GM18868 (cell line): Measurements from ENCODE around the gene TCN2.
"Not testable (repeated sequence)": the region's sequence is repeated elsewhere in the genome, so short reads cannot be mapped to it uniquely, and the experiment has no call there.

Source experiments
- ATAC-seq: cut with Tn5 transposase; IDR thresholded peaks from one replicate; pipeline ENCODE4 v1.9.1; 2021; ENCODE audit warnings: mild to moderate bottlenecking, moderate library complexity; ENCODE audit not compliant: unreplicated experiment

The TCN2 gene

GRCh38 chr22:30609260-30610185, 2.5 kb downstream of the TCN2 start:
- ATAC-seq, result no peak

DNA sequence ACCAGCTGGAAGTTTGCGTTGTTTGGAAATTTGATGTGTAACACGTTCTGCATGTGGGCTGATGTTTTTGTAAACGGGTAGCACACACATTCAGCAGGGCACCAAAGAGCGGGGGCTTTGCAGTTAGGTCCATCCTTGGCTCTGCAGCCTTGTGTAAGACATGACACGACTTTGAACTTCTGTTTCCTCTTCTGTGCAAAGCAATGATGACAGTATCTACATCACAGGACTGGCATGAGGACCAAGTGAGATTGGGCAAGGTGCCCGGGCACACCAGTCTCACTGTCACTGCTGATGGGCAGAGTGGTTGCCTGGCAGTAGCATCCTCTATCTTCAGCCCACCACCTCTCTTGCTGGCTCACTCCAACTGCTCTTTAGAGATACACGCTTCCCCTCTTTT, 3.3 kb downstream of the TCN2 start:
- ATAC-seq, result no peak

DNA sequence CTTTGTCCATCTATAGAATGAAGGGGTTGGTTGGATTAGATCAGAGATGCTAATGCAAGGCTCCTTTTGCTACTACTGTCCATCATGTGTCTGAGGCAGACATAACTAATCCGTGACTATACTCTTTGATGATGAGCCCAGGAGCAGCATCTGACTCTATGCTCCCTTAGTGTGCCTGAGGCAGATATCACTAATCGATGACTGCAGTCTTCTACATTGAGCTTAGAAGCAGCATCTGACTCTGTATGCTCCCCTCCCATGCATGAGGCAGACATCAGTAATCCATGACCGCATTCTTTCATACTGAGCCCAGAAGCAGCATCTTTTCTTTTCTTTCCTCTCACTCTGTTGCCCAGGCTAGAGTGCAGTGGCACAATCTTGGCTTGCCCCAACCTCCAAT, 4.2 kb downstream of the TCN2 start:
- no peak for ATAC-seq

DNA sequence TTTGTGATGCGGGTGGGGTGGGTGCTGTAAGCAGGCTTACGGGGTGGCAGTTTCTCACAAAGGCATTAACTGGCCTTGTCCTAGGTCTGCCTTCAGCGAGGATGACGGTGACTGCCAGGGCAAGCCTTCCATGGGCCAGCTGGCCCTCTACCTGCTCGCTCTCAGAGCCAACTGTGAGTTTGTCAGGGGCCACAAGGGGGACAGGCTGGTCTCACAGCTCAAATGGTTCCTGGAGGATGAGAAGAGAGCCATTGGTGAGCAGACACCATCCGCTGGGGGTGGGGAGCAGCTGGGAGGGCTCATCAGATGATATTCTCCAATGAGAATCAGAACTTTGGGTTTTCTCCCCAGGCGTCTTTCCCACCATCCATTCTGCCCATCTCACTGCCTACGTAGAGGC, 5.8 kb downstream of the TCN2 start:
- no peak for ATAC-seq

GRCh38 chr22:30614268-30614667, 7.3 kb downstream of the TCN2 start:
- ATAC-seq, result no peak

GRCh38 chr22:30614879-30615278, 7.9 kb downstream of the TCN2 start:
- ATAC-seq, result no peak

DNA sequence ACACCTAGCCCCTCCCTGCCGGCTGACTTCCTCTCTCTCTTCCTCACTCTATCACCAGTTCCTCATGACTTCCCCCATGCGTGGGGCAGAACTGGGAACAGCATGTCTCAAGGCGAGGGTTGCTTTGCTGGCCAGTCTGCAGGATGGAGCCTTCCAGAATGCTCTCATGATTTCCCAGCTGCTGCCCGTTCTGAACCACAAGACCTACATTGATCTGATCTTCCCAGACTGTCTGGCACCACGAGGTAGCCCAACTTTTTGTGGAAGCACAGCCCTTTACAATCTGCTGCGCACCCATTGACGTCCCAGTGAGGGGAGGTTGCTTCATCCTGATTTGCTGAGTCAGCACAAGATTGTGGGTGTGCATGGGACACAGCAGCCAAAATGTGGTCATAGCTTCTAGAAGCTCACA, 8.6 kb downstream of the TCN2 start:
- ATAC-seq, result no peak

GRCh38 chr22:30617819-30618218, 10.8 kb downstream of the TCN2 start:
- no peak for ATAC-seq

GRCh38 chr22:30619909-30620308, 12.9 kb downstream of the TCN2 start:
- ATAC-seq, result not testable (repeated sequence)

DNA sequence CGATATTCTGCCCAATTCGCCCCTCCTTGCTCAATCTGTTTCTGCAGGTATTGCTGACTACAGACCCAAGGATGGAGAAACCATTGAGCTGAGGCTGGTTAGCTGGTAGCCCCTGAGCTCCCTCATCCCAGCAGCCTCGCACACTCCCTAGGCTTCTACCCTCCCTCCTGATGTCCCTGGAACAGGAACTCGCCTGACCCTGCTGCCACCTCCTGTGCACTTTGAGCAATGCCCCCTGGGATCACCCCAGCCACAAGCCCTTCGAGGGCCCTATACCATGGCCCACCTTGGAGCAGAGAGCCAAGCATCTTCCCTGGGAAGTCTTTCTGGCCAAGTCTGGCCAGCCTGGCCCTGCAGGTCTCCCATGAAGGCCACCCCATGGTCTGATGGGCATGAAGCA, 19.4 kb downstream of the TCN2 start:
- no peak for ATAC-seq

DNA sequence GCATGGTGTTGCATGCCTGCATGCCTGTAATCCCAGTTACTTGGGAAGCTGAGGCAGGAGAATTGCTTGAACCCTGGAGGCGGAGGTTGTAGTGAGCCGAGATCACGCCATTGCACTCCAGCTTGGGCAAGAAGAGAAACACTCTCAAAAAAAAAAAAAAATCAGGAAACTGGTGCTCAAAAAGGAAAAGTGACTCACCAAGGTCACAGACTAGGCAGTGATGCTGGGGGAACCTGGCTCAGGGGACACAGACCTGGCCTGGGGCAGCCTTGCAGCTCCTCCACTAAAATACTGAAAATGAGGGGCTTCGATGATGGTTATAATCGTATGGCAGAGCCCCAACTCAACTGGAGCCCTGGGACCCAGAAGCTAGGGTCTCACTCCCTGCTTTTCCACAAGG, 20.5 kb downstream of the TCN2 start:
- ATAC-seq, result no peak

DNA sequence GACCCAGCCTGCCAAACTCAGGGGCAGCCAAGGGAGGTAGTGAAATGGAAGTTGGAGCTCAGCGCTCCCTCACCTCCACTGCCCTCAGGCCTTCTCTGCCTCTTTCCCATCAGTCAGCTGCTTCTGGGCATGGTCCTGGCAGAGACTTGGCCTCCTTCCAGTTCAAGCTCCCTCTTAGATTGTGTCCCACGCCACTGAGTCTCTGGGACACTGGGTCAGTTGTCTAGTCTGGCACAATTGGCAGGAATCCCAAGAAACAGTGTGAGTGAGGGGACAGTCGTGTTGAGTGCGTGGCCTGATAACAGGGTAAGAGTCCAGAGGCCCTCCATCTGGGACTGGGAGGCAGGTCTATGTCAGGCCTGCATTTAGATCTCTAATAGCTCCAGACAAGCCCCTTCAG, 21.5 kb downstream of the TCN2 start:
- ATAC-seq, result no peak

DNA sequence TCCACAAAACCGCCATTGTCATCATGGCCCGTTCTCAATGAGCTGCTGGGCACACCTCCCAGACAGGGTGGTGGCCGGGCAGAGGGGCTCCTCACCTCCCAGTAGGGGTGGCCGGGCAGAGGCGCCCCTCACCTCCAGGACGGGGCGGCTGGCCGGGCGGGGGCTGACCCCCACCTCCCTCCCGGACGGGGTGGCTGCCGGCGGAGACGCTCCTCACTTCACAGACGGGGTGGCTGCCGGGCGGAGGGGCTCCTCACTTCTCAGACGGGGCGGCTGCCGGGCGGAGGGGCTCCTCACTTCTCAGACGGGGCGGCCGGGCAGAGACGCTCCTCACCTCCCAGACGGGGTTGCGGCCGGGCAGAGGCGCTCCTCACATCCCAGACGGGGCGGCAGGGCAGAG, 24.5 kb downstream of the TCN2 start:
- ATAC-seq, result not testable (repeated sequence)

DNA sequence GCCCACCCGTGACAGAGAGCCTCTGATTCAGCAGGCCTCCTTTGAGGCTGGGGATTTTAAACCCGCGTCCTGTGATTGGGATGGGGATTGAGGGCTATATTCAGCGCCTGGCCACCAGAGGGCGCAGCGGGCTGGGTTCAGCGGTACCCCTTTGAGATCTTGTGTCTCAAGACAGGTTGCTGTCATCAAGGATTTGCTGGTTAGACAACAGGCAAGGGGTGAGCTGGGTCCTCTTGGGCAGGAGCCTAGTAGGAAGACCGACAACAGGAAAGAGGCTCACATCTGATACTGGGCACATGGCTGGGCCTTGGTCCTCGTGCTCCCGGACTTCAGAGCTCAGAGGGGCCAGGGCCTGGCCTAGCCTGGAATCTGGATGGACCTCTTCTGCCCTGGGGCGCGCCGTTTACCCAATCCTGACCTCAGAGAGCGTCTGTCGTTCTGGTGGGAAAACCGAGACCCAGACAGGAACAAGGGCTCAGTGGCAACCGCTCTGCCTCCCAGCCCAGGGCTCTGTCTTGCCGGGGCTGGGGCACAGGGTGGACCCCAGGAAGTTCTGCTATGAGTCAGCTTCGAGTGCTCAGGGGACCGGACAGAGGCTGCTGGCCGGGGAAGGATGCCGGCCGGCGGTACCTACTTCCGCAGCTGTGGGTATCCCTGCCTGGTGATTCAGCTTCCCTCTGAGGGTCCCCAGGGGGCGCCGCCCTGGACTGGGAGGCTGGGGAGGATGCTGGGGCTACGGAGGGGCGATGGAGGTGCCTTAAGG, 27.7 kb downstream of the TCN2 start:
- peak; percentile 56 for ATAC-seq

DNA sequence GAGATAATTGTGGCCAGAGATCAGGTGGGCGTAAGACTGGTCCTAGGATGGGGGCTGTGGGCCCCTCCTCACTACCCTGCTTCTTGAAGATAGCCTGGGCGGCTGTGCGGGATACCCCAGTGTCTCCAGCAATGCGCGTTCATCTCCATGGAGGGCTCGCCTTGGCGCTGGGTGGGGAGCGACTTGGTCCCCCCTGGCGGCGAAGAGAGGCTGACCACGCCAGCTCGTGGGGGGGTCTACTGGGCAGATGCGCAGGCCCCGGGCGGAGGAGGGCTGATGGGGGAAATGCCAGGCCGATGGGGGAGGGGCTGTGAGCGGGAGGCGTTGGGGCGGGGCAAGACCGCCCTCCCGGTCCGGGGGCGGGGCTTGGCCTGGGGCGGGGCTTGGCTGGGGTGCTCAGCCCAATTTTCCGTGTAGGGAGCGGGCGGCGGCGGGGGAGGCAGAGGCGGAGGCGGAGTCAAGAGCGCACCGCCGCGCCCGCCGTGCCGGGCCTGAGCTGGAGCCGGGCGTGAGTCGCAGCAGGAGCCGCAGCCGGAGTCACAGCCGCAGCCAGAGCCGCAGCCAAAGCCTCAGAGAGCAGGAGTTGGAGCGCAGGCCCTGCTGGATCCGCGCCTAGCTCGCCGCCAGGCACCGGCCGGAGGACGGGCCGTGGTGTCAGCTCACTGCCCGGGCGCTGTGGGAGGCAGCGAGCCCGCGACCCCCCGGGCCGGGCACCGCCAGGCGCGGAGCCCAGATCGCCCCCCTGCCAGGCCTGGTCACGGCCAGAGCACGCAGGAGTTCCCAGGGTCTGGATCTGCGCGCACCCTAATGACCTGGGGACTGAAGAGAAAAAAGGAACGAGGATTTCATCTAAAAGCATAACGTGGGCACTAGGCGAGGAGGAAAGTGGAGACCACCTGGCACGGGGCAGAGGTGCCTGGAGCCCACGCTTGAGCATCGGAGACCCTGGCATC, 28.6 kb downstream of the TCN2 start, which contains the start of gene SLC35E4:
TSS of gene SLC35E4 (plus strand) at position 509 of the 953 bp plus-strand sequence. CDS start 670 bp downstream, outside the sequence.
- ATAC-seq, result peak; percentile 65

GRCh38 chr22:30636226-30637077, 29.5 kb downstream of the TCN2 start:
- no peak for ATAC-seq

DNA sequence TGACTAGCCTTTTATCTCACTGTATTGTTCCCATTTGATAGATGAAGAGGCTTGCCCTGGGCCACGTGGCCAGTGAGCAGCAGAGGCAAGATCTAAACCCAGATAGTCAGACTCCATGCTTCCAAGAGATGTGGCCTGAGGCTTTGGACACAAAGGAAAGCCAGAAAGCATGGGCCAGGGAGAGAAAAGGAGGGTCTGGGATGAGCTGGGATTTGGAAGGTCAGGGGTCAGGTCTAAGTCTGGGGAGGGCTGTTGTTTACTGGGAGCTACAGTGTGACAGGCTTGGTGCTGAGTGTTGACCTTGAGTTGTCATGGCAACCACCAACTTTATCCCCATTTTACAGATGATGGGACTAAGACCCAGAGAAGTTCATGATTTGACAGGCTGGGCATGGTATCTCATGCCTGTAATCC, 30.7 kb downstream of the TCN2 start:
- ATAC-seq, result no peak

DNA sequence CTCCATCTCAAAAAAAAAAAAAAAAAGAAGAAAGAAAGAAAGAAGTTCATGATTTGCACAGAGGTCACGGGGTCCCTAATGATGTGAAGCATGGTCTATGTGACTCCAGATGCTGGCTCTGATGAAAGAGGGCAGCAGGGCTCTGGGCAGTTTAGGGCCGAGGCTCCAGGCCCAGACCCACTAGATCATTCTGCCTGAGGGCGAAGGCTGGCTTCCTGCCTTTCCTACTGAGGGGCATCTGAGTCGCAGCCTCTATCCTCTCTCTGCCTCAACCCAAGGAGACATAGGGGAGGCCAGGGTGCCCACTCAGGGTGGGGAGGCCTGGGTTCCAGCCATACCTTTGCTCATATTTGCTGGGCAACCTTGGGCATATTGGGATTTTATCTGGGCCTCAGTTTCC, 33.4 kb downstream of the TCN2 start:
- no peak for ATAC-seq

GRCh38 chr22:30640839-30641430, 34.0 kb downstream of the TCN2 start:
- no peak for ATAC-seq
